ENCODE measurements around the gene NDUFS6.

DNA sequence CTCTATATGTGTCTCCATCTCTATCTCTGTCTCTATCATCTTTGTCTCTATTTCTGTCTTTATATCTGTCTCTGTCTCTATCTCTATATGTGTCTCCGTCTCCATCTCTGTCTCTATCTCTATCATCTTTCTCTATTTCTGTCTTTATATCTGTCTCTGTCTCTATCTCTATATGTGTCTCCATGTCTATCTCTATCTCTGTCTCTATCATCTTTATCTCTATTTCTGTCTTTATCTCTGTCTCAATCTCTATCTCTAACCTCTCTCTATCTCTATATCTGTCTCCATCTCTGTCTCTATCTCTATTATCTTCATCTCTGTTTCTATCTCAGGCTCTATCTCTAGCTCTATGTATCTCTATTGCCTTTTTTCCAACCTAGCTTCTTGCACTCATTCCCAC is 44.5 kb downstream of the NDUFS6 start:
- TF ChIP-seq, protein P1, sequence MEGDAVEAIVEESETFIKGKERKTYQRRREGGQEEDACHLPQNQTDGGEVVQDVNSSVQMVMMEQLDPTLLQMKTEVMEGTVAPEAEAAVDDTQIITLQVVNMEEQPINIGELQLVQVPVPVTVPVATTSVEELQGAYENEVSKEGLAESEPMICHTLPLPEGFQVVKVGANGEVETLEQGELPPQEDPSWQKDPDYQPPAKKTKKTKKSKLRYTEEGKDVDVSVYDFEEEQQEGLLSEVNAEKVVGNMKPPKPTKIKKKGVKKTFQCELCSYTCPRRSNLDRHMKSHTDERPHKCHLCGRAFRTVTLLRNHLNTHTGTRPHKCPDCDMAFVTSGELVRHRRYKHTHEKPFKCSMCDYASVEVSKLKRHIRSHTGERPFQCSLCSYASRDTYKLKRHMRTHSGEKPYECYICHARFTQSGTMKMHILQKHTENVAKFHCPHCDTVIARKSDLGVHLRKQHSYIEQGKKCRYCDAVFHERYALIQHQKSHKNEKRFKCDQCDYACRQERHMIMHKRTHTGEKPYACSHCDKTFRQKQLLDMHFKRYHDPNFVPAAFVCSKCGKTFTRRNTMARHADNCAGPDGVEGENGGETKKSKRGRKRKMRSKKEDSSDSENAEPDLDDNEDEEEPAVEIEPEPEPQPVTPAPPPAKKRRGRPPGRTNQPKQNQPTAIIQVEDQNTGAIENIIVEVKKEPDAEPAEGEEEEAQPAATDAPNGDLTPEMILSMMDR (IDR thresholded peaks at IDR 0.05) = no peak
- TF ChIP-seq POLR2A (IDR thresholded peaks at IDR 0.05; ENCODE audit: low read depth) (no peak), POLR2AphosphoS5 (IDR thresholded peaks at IDR 0.05) (no peak)

Measured in esophagus muscularis mucosa (tissue), 3 donors.